ENCODE data around the gene STIM2.
"Not testable (repeated sequence)": the region's sequence is repeated elsewhere in the genome, so short reads cannot be mapped to it uniquely, and the experiment has no call there.

STIM2 gene

DNA sequence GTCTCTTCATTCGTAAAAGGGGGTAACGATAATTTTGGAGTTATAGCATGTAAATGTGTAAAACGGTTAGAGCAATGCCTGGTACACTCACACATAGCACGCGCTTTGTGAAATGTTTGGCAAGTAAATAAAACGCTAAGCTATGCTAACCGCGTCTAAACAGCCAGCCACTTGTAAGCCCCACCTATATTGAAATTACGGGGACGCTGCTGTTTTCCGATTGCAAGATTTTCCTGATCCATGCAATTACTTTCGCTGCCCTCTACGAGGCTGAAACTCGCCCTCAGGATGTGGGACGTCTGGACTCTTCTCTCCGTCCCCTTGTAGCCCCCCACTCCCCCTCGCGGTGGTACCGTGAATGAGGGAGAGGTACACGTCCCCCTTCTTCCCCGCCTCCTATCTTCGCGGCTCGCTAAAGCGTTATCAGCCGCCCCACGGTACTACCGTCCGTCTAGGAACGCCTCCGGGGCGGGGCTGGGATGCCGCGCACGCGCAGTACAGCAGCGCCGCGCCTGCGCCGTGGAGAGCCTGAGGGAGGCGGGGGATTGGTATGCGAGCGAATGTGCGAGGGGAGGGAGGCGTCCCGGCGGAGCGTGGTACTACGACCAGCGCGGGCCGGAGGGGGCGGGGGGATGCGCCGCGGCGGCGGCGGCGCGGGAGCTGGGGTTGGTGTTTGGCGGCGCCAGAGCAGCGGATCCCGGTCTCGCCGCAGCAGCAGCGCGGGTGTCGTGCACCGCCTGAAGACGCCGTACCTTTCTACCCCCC is at the start of gene STIM2:
Gene STIM2, plus strand, starts transcription at position 685 of the 765 bp plus-strand sequence.
- in situ Hi-C loops (cut with HindIII; ENCODE audit: low sequenced_read_pairs), result no loop called here

DNA sequence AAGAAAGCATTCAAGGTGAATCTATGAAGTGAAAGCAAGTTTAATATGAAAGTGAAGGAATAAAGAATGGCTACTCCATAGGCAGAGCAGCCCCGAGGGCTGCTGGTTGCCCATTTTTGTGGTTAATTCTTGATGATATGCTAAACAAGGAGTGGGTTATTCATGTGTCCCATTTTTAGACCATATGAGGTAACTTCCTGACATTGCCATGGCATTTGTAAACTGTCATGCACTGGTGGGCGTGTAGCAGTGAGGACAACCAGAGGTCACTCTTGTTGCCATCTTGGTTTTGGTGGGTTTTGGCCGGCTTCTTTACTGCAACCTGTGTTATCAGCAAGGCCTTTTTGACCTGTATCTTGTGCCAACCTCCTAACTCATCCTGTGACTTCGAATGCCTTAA is 49.1 kb upstream of the STIM2 start:
- in situ Hi-C loops (cut with HindIII; ENCODE audit: low sequenced_read_pairs), result not testable (repeated sequence)

GRCh38 chr4:26812049-26812714 is 48.5 kb upstream of the STIM2 start:
- in situ Hi-C loops (cut with HindIII; ENCODE audit: low sequenced_read_pairs), result no loop called here

DNA sequence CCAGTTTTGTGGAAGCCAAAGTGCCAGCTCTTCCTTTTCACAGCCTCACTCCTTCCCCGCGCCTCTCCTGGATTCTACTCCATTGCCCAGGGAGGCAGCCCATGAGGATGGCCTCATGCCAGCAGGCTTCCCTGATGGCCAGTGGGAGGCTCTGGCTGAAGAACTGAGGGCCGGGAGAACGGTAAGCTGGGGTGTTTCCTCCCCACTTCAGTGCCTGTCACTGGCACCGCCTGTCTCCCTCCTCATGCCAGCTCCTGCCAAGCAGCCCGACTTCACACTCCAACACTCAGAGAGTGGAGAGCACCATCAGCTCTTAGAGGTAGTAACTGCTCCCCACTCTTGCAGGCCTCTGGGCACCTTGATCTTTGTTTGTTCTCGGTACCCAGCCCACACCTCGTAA is 46.9 kb upstream of the STIM2 start:
- in situ Hi-C loops (cut with HindIII; ENCODE audit: low sequenced_read_pairs), result no loop called here

DNA sequence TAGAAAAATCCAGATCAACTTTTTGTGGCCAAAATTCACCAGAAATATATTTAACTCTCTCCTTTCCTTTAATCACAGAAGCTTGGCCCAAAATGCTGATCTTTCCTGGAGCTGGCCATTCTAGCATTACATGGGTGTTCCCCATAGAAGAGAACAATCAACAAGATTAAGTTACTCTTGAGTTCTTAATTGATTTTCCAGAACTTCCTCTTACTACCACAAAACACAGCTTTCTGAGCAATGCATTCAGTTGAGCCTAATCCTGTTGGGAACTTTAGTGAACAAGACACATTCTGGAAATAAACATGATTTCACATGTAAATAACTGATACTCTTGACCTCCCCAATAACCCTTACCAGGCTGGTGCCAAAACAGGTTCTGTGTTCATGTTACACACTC is 45.4 kb upstream of the STIM2 start:
- in situ Hi-C loops (cut with HindIII; ENCODE audit: low sequenced_read_pairs), result no loop called here

GRCh38 chr4:26815706-26816105 is 44.9 kb upstream of the STIM2 start:
- in situ Hi-C loops (cut with HindIII; ENCODE audit: low sequenced_read_pairs), result no loop called here

DNA sequence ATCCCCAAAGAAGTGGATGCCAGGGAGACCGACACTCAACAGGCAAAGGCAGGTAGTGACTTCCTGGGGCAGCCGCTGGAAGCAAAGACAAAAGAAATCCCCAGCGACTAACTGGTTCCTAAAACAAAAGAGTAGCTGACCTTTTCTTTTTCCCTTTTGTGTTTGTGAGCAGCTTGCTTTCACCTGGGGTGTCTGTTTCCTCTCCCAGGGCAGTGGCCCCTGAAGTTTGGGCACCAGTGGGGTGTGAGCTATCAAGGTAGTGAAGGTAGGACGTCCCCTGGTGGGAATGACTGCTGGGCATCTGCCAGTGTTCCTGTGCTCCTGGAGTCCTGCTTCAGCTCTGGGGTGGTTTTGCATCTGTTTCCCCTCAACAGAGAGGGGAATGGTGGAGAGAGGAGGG is 41.6 kb upstream of the STIM2 start:
- in situ Hi-C loops (cut with HindIII; ENCODE audit: low sequenced_read_pairs), result no loop called here

DNA sequence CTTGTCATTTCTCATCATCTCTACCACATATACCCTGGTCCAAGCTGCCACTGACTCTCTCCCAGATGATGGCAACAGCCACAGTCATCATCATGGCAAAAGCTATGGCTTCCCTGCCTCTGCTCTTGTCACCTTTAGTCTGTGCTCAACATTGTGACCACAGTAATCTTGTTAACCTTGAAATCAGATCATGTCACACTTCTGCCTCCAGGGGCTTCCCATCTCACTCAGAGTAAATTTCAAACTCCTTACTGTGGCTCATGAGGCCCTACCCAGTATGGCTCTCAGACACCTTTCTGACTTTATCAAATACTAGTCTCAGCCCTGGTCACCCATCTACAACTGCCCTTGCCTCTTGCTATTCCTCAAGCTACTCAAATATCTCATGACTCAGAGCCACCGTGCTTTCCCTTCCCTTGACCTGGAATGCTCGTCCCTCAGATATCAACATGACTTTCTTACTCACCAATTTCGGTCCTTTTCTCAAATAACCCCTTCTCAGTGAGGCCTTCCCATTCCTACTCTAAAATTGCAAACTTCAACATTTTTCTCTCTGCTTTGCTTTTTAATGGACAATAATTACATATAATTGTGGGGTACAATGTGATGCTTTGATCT is 41.1 kb upstream of the STIM2 start:
- in situ Hi-C loops (cut with HindIII; ENCODE audit: low sequenced_read_pairs), result no loop called here

DNA sequence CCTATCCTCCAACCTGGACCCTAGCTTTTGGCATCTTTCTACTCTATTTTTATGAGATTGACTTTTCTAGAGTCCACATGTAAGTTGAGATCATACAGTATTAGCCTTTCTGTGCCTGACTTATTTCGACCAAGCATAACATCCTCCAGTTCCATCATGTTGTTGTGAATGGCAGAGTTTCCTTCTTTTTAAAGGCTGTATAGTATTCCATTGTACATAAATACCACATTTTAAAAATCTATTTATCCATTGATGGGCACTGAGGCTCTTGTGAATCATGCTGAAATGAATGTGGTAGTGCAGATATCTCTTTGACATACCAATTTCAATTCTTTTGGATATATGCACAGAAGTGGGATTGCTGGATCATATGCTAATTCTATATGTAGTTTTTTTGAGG is 40.3 kb upstream of the STIM2 start:
- in situ Hi-C loops (cut with HindIII; ENCODE audit: low sequenced_read_pairs), result no loop called here

DNA sequence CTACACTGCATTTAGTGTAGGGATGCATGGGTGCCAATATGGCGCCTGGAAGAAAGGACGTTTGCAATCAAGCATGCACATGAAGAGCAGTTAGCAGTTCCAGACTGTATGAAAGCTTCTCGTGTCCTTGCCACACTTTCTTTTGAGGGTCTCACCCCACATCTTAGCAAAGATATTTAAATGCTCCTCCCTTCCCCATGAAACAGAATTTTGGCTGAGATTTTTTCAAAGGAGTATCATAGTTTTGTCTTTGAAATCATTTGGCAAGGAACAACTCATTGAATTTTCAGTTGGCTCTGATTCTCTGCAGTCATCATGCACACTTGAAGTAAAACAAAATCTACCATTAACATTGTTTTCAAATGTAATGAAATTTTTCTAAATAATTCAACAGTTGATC is 39.6 kb upstream of the STIM2 start:
- in situ Hi-C loops (cut with HindIII; ENCODE audit: low sequenced_read_pairs), result no loop called here

- in situ Hi-C loops (cut with HindIII; ENCODE audit: low sequenced_read_pairs), result no loop called here
These were observed 38.8 kb upstream of the STIM2 start for GRCh38 chr4:26821677-26822503.

DNA sequence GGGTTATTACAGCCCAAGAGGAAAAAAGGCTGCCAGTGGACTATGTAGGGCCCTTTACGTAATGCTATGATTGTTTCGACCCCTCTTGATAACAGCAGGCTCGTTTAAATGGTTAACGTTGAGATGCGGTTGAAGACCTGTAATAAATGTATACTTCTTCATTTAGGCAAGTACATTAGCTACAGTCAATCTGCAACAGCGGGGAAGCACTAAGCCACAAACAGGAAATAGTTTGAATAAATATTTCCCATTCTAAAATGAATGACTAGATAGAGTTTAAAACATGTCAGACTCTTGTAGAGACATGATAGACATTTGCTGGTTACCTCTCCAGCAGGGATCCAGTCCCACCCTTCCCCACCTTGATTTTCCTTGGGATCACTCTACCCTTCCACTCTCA is 38.1 kb upstream of the STIM2 start:
- in situ Hi-C loops (cut with HindIII; ENCODE audit: low sequenced_read_pairs), result no loop called here

DNA sequence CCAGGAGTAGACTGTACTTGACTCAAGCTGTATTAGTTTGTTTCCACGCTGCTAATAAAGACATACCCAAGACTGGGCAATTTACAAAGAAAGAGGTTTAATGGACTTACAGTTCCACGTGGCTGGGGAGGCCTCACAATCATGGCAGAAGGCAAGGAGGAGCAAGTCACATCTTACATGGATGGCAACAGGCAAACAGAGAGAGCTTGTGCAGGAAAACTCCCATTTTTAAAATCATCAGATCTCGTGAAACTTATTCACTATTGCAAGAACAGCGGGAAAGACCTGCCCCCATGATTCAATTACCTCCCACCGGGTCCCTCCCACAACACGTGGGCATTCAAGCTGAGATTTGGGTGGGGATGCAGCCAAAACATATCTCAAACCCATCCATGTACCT is 37.7 kb upstream of the STIM2 start:
- in situ Hi-C loops (cut with HindIII; ENCODE audit: low sequenced_read_pairs), result not testable (repeated sequence)

DNA sequence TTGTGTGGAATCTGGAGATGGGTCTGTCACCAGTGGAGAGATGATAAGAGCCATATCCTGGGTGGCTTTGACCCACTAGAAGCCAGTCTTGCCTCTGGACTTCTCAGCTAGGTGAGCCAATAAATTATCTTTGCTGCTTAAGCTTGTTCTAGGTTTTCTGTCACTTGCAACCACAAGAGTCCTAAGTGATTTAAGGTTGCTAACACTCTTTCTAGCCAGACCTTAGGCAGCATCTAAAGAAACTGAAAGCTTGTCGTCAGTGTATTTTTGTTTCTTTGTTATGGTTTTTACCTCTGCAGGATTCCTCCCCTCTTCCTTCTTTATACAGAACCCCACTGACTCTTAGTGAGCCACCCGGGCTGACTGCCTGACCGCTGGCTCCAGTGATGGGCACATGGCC is 37.1 kb upstream of the STIM2 start:
- in situ Hi-C loops (cut with HindIII; ENCODE audit: low sequenced_read_pairs), result no loop called here

DNA sequence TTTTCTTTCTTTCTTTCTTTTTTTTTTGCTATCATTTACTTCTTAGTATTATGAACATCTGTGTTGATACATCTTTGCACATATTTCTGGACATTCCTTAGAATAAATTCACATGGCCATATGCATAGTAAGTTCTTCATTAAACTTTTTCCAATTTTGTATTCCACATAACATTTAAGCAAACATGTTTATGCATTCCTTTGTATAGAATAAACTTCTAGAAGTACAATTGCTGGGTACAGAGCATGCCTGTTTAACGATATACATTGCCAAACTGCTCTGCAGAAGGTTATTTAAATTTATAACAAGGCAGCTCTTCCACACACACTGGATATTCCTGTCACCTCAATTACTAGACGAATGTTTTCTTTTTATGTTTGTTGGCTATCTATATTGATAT is 36.0 kb upstream of the STIM2 start:
- in situ Hi-C loops (cut with HindIII; ENCODE audit: low sequenced_read_pairs), result no loop called here

DNA sequence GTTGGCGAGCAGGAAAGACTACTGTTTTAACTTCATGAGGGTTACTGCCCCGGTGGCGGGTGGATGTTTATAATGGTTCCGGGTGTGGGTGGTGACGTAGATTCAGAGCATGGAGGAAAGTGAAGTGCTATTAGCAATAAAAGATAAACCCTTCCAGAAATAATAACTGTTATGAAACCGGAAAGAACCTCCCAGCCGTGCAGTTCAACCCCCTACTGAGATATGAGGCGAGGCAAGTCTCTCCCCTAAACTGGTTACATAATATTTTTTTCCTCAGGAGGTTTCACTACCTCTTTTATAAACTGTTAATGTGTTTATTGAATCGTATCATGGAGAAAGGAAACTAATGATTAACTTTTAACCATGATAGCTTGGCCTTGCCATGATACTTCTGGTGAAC is 33.9 kb upstream of the STIM2 start:
- in situ Hi-C loops (cut with HindIII; ENCODE audit: low sequenced_read_pairs), result no loop called here

GRCh38 chr4:26827336-26827735 is 33.3 kb upstream of the STIM2 start:
- in situ Hi-C loops (cut with HindIII; ENCODE audit: low sequenced_read_pairs), result not testable (repeated sequence)

- in situ Hi-C loops (cut with HindIII; ENCODE audit: low sequenced_read_pairs), result no loop called here
These were observed 32.8 kb upstream of the STIM2 start for GRCh38 chr4:26827798-26828197.

DNA sequence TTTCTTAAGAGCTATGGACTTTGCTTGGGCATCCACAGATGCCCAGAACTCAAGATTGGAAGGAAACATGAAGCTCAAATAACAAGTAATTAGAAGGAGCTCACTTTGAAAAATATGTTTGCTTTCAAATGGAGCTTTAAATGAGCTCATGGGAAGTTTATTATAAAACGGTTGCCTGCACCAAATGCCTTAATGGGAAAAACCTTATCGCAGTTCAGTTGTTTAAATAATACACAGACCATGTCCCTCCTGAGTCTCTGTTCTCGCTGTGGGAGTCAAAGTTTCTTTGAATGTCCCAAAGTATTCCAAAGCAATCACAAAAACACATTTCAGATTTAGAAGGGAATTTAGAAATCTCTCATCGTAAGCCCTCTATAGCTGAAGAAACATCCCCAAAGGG is 31.6 kb upstream of the STIM2 start:
- in situ Hi-C loops (cut with HindIII; ENCODE audit: low sequenced_read_pairs), result no loop called here

DNA sequence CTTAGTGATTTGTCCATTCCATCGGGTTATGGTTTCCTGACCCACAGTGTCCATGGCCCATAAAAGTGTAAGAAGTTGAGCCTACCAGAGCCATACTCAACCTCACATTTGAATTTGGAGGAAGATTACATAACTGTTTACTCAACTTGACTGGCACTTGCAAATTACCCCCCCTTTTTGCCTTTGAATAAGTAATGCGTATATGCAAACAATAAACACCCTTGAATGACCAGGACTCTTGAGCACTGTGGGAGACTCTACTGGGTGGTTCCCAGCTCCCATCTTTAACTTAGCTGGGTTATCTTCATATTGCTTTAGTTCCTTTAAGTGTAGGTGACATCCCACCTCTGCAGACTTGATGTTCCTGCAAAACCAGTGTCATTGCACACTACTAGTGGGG is 30.6 kb upstream of the STIM2 start:
- in situ Hi-C loops (cut with HindIII; ENCODE audit: low sequenced_read_pairs), result no loop called here

DNA sequence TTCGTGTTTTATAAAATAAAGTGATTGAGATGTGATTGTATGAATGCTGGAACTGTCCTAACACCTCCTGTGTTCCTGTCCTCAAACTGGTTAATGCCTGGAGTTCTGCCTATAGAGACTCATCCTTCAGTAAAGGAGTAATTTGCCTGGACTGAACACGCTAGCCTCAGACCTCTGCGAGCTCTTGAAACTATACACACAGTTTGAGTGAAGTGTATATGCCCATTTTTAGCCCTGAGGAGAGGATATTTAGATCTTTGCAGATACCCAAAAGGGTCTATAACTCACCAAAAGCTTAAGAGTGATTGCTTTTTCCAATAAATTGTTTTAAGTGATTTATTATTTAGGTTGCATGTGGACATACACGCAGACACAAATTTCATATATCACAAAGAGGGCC is 29.9 kb upstream of the STIM2 start:
- in situ Hi-C loops (cut with HindIII; ENCODE audit: low sequenced_read_pairs), result no loop called here

Measured in endothelial cell of hepatic sinusoid (primary cell).